Panc1 (cell line): ENCODE data around the gene CYTH4. TPM values are rescaled to one million over a fixed set of nuclear protein-coding genes. Genes with fewer than 3 reads are reported as not detected.

Experiments used
- ATAC-seq: fragments of 200-7000 bp; cut with Tn5 transposase; 2 replicates; pipeline ENCODE4 v1.9.1; 2020; ENCODE audit warnings: mild to moderate bottlenecking, moderate library complexity
- BruUV-seq: library from RNA; stranded (reverse); fragments of 400-500 nt; replicated peaks from 2 replicates; lab custom pipeline; 2021; lab: Mats Ljungman, UMichigan
- CTCF ChIA-PET: fragments of 300-600 bp; sonication (Branson Sonifier 250); formaldehyde crosslinking; loops from one replicate; lab custom pipeline; 2022; ENCODE audit warnings: antibody characterized with exemption; lab: Charles Lee
- POLR2A ChIA-PET: fragments of 300-600 bp; sonication (Branson Sonifier 250); formaldehyde crosslinking; loops from one replicate; lab custom pipeline; 2022; ENCODE audit warnings: antibody characterized with exemption; lab: Charles Lee
- DNase-seq: peaks from one replicate; pipeline ENCODE4 v3.0.0-alpha.2; 2010; ENCODE audit warnings: low read depth, low spot score
- H3K27ac ChIP-seq: 2 replicates; pipeline ENCODE4 v1.5.1; 2011; ENCODE audit warnings: mild to moderate bottlenecking, low read length, inconsistent platforms
- H3K27me3 ChIP-seq: fragments of 200-500 bp; sonication (Bioruptor generic); 2 replicates; pipeline ENCODE4 v1.6.0; 2014; ENCODE audit warnings: low read length, inconsistent platforms; ENCODE audit not compliant: control insufficient read depth, insufficient read depth
- H3K36me3 ChIP-seq: fragments of 200-500 bp; sonication (Bioruptor generic); 2 replicates; pipeline ENCODE4 v1.5.1; 2014; ENCODE audit warnings: inconsistent platforms, mild to moderate bottlenecking, low read length, moderate library complexity; ENCODE audit not compliant: control insufficient read depth, insufficient read depth
- H3K4me1 ChIP-seq: 2 replicates; pipeline ENCODE4 v1.5.1; 2011; ENCODE audit warnings: inconsistent platforms, mild to moderate bottlenecking, low read length, moderate library complexity; ENCODE audit not compliant: control insufficient read depth, insufficient read depth
- H3K4me3 ChIP-seq, 2 experiments: 2 replicates each; pipeline ENCODE4 v1.5.1; 2011 to 2012; ENCODE audit warnings: low read depth in 2 of 2, low read length in 2 of 2, mild to moderate bottlenecking in 2 of 2, inconsistent platforms in 1 of 2, moderate library complexity in 1 of 2
- H3K9me3 ChIP-seq: fragments of 200-500 bp; sonication (Bioruptor generic); 2 replicates; pipeline ENCODE4 v1.5.1; 2014; ENCODE audit warnings: low read depth, mild to moderate bottlenecking, inconsistent platforms, low read length, moderate library complexity; ENCODE audit not compliant: control insufficient read depth, insufficient read depth
- CTCF ChIP-seq: fragments of 450-650 bp; IDR thresholded peaks from 2 replicates; pipeline ENCODE4 v1.5.1; 2017; ENCODE audit warnings: mild to moderate bottlenecking
- POLR2AphosphoS5 ChIP-seq: IDR thresholded peaks from 2 replicates; pipeline ENCODE4 v1.6.1; 2012; ENCODE audit warnings: mild to moderate bottlenecking, low read depth, low read length, moderate library complexity
- SIN3A ChIP-seq: IDR thresholded peaks from 2 replicates; pipeline ENCODE4 v1.6.1; 2012; ENCODE audit warnings: low read depth, mild to moderate bottlenecking, low read length, moderate library complexity, borderline replicate concordance; ENCODE audit not compliant: insufficient read depth
- TCF7L2 ChIP-seq: IDR thresholded peaks from 2 replicates; pipeline ENCODE4 v1.6.1; 2011; ENCODE audit warnings: mild to moderate bottlenecking, low read depth, low read length, inconsistent platforms
- in situ Hi-C: cut with HindIII; loops from 2 replicates; pipeline ENCODE4 v1.10.0; 2016; ENCODE audit warnings: low sequenced_read_pairs, low pct_unique_long_range_greater_than_20kb
- intact Hi-C: fragments of 100-400 bp; cut with micrococcal nuclease; formaldehyde crosslinking; loops from one replicate; pipeline ENCODE4 v1.10.0; 2022; ENCODE audit not compliant: unreplicated experiment
- total RNA-seq: library from RNA; stranded (reverse); gene quantifications from one replicate; pipeline ENCODE4 v1.2.1, GENCODE V29; 2021; ENCODE audit not compliant: unreplicated experiment
- TF ChIP-seq, protein P1 (sequence below), 2 experiments: IDR thresholded peaks; 2 replicates each; pipeline ENCODE4 v1.6.1; 2011 to 2012; ENCODE audit warnings: low read depth in 2 of 2, control low read depth in 1 of 2, low read length in 1 of 2, mild to moderate bottlenecking in 1 of 2, moderate library complexity in 1 of 2; ENCODE audit not compliant: insufficient read depth in 1 of 2

CYTH4 gene
- total RNA-seq, 1 experiment from 2014 or later = 1.3 TPM

- TF ChIP-seq SIN3A = no peak
- TF ChIP-seq CTCF = no peak
- TF ChIP-seq, protein P1, sequence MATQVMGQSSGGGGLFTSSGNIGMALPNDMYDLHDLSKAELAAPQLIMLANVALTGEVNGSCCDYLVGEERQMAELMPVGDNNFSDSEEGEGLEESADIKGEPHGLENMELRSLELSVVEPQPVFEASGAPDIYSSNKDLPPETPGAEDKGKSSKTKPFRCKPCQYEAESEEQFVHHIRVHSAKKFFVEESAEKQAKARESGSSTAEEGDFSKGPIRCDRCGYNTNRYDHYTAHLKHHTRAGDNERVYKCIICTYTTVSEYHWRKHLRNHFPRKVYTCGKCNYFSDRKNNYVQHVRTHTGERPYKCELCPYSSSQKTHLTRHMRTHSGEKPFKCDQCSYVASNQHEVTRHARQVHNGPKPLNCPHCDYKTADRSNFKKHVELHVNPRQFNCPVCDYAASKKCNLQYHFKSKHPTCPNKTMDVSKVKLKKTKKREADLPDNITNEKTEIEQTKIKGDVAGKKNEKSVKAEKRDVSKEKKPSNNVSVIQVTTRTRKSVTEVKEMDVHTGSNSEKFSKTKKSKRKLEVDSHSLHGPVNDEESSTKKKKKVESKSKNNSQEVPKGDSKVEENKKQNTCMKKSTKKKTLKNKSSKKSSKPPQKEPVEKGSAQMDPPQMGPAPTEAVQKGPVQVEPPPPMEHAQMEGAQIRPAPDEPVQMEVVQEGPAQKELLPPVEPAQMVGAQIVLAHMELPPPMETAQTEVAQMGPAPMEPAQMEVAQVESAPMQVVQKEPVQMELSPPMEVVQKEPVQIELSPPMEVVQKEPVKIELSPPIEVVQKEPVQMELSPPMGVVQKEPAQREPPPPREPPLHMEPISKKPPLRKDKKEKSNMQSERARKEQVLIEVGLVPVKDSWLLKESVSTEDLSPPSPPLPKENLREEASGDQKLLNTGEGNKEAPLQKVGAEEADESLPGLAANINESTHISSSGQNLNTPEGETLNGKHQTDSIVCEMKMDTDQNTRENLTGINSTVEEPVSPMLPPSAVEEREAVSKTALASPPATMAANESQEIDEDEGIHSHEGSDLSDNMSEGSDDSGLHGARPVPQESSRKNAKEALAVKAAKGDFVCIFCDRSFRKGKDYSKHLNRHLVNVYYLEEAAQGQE (IDR thresholded peaks at IDR 0.05; ENCODE audit: insufficient read depth in 1 of 2, low read depth in 2 of 2, low read length in 1 of 2) = no peak
- TF ChIP-seq POLR2AphosphoS5 = no peak
- no peak for TF ChIP-seq TCF7L2
- no TSS peak for BruUV-seq
- ChIA-PET POLR2A (no interaction called here), CTCF (no interaction called here)
- Histone ChIP-seq H3K4me1 (no peaks in the 10 kb centered on the region; the same call in 1 of the 2 replicates), H3K27me3 (no peaks in the 10 kb centered on the region), H3K36me3 (no peaks in the 10 kb centered on the region), H3K27ac (no peak overlapping the region), H3K4me3 (no peak overlapping the region), H3K9me3 (no peaks in the 10 kb centered on the region)
- intact Hi-C loops (no loop called here), in situ Hi-C loops (no loop called here)
- DNase-seq (no peak), ATAC-seq (no peak)
These were observed 42.7 kb downstream of the CYTH4 start for GRCh38 chr22:37325039-37325395.

GRCh38 chr22:37326726-37327125, 44.4 kb downstream of the CYTH4 start:
- BruUV-seq = no TSS peak
- ATAC-seq (no peak), DNase-seq (no peak)
- CTCF ChIA-PET = no interaction called here
- Histone ChIP-seq H3K4me3 (no peak overlapping the region), H3K4me1 (no peaks in the 10 kb centered on the region; the same call in 1 of the 2 replicates), H3K9me3 (no peaks in the 10 kb centered on the region), H3K27ac (no peak overlapping the region), H3K27me3 (no peaks in the 10 kb centered on the region), H3K36me3 (no peaks in the 10 kb centered on the region)
- in situ Hi-C loops = no loop called here
- intact Hi-C loops = no loop called here
- POLR2A ChIA-PET = no interaction called here
- TF ChIP-seq CTCF = no peak

GRCh38 chr22:37328017-37328416, 45.7 kb downstream of the CYTH4 start:
- no peaks in the 10 kb centered on the region for H3K9me3 ChIP-seq
- H3K4me3 ChIP-seq = no peak overlapping the region
- H3K36me3 ChIP-seq = no peaks in the 10 kb centered on the region
- H3K4me1 ChIP-seq = no peaks in the 10 kb centered on the region; the same call in 1 of the 2 replicates
- intact Hi-C loops (no loop called here), in situ Hi-C loops (no loop called here)
- ChIA-PET POLR2A (interaction anchor here (0.6 kb wide), 1 partner anchor 225 kb away, joined by 3 read pairs; no protein-coding TSS in a partner anchor), CTCF (no interaction called here)
- ATAC-seq = no peak
- no peak for DNase-seq
- no peak overlapping the region for H3K27ac ChIP-seq
- no peak for TF ChIP-seq CTCF
- no peak for TF ChIP-seq POLR2AphosphoS5
- TF ChIP-seq SIN3A = no peak
- no peak for TF ChIP-seq TCF7L2
- TF ChIP-seq, protein P1 (IDR thresholded peaks at IDR 0.05; ENCODE audit: insufficient read depth in 1 of 2, low read depth in 2 of 2, low read length in 1 of 2) = no peak
- no peaks in the 10 kb centered on the region for H3K27me3 ChIP-seq
- no TSS peak for BruUV-seq
